DMS153 (cell line): ENCODE results near the gene RHOV.

Source experiments
- DNase-seq: peaks from one replicate; lab custom pipeline; 2025; lab: John Stamatoyannopoulos, UW

RHOV gene

DNA sequence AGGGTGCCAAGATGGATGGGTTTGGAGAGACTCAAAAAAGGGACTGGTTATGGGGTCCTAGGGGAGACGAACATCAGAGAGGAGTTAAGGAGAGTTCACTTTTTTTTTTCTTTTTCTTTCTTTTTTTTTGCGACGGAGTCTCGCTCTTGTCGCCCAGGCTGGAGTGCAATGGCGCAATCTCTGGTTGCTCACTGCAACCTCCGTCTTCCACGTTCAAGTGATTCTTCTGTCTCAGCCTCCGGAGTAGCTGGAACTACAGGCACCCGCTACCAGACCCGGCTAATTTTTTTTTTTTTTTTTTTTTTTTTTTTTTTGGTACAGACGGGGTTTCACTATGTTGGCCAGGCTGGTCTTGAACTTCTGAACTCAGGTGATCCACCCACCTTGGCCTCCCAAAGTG is 29.0 kb downstream of the RHOV start:
- no peak for DNase-seq

DNA sequence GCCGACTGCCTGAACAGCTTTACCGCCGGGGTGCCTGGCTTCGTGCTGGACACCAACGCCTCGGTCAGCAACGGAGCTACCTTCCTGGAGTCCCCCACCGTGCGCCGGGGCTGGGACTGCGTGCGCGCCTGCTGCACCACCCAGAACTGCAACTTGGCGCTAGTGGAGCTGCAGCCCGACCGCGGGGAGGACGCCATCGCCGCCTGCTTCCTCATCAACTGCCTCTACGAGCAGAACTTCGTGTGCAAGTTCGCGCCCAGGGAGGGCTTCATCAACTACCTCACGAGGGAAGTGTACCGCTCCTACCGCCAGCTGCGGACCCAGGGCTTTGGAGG is 29.4 kb downstream of the RHOV start:
- DNase-seq, result no peak

DNA sequence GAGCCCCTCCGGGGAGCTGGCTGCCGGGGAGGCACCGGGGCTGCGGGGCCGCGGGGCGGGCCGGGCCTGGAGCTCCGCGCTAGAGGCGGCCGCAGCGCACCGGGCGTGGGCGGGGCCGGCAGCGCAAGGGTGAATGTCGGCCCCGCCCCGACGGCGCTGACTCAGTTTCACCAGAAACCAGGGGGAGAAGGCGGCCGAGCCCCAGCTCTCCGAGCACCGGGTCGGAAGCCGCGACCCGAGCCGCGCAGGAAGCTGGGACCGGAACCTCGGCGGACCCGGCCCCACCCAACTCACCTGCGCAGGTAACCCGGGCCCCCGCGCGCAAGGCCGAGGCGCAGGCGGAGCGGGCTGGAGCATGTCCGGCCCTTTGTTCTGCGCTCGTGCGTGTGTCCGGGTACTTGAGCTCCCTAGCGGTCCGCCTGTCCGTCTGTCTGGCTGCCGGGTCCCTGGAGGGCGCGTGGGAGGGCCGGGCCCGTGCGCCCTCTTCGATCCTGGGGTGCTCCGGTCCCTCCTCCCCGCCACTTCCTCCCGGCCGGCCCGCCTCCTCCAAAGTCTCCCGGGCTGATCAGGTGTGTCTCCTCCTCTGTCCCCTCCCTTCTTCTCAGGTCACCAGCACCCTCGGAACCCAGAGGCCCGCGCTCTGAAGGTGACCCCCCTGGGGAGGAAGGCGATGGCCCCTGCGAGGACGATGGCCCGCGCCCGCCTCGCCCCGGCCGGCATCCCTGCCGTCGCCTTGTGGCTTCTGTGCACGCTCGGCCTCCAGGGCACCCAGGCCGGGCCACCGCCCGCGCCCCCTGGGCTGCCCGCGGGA is 29.9 kb downstream of the RHOV start, which contains the start of gene SPINT1:
Gene SPINT1, plus strand, starts transcription at position 164 of the 811 bp plus-strand sequence. Its CDS starts 507 bp downstream, at position 671.
- no peak for DNase-seq

DNA sequence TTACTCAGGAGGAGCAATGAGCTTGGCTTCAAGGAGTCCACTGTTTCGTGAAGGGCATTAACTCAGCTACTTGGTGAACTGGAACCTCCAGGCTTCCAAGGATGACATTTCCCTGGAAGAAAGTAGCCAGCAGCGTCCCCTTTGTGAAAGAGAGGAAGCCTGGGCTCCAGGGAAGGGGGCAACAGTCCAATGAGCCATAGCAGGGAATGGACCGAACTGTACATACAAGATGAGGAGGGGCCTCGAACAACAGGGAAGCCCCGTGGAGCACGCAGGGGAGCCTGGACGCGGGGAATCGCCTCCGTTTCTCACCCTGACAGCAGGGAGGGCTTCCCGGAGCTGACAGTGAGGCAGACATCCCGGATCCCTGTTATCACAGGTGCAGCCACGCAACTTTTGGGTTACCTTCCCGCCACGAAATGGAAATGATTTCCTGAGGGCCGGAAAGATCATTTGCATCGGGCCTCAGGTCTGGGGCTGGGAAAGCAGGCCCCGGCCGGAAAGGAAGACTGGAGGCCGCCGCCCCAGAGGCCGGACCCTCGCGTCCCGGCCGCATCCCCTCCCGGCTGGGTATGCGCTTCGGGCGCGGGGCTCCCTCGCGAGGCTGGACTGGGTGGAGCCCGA is 30.7 kb downstream of the RHOV start:
- DNase-seq, result no peak

DNA sequence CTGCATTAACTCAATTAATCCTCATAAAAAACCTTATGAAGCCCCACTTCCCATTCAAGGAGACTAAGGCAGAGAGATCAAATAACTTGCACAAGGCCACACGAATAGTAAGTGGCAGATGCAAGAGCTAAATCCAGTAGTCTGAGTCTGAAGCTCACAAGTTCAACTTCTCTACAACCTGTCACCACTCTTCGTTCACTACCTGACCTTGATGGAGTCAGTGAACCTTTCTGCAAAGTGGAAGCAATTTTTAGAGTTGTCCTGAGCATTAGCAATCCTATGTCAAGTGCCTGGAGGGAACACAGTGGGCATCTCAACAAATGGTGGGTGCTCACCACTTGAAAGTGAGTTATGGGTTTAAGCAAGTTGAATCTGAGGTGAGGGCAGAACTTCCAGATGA is 32.3 kb downstream of the RHOV start:
- DNase-seq, result no peak

DNA sequence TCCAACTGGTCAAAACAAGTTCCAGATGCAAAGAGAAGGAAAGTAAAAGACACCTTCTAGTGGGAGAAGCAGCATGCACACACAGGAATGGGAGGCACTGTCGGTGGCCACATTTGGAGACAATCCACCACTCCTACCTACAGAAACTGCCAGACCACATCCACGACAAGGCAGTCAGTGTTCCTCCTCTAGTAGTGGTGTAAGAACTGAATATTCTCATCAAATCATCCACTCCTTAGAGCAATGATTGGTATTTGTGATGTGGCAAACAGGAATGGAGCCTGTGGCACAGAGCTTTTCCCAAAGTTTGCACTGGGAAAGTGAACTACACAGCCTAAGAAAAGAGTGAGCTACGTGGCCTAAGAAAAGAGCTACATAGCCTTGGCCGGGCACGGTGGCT is 35.3 kb downstream of the RHOV start:
- DNase-seq, result no peak

DNA sequence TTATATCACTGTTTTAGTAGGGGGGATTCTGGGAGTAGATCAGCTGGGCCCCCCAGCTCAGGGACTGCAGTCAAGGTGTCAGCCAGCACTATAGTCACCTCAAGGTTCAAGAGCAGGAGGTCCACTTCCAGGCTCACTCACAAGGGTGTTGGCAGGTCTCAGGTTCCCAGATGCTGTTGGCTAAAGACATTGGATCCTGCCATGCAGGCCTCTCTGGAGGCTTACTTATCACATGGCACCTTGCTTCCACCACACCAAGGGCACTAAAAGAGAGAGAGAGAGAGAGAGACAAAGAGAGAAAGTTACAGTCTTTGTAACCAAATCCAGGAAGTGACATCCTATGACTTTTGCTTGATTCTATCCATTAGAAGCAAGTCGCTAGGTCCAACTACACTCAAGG is 38.0 kb downstream of the RHOV start:
- no peak for DNase-seq

DNA sequence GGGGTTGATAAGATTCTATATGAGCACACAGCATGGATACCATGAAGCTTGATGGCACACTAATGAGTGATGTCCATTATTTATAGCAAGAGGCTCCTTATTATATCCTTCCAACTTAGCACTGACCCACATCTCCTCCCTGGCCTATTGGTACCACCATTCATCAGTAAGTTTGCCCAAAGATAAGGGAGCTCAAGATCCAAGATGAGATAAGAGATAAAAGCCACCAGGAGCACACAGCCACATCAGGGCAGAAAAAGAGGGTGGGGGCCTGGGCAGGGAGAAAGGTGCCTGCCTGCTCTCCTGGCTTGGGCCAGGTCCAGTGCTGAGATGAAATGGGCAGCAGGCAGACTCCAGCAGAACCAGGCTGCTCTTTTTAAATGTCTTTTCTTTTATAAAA is 41.1 kb downstream of the RHOV start:
- no peak for DNase-seq

DNA sequence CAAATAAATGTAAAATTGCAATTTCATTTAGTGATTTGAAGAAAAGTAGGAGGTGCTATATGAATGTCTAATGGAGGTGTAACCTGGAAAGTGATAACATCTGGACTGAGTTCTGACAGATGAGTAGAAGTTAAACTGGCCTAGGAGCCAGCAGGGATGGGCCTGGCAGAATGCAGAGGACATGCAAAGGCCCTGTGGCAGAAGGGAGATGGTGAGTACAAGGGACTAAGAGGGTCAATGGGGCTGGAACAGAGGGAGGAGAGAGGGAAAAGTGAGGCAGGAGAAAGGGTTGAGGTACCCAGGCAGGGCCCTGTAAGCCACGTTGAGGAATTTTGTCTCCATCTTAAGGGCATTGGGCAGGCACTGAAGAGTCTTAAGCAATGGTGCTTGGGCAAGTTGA is 42.2 kb downstream of the RHOV start:
- no peak for DNase-seq

DNA sequence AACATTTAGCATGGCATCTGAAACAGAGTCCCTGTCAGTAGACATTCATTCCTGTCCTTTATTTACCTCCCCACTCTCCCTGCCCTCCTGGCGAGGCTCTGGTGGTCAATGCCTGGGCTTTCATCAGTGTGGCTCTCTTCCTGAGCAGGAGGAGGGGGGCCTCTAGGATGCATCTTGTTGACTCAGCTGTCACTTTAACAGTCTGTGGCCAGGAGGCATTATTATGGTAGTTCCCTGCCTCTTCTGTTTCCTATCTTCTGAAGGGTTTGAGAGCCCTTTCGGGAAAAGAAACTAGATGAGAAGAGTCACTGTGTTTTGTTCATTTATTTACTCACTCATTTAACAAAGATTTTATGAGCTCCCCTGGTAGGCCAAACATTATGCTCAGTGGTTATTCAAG is 43.1 kb downstream of the RHOV start:
- peak; percentile 94 for DNase-seq

DNA sequence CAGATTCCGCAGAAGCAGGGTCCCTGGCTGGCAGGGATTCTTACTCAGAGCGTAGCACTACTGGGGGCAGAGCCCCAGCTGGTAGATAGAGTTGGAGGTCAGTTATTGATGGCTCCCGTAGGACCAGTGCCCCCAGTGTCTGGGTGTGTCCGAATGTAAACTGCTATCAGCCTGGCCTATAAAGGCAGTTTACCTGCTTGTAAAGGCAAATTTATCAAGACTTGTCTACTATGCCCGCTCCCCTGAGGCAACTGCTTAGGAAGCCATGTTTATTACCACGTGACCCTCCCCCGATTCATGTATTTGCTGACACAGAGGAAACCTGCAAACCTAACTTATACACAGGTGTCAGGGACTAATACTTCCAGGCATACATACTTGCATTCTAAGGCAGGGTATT is 44.9 kb downstream of the RHOV start:
- no peak for DNase-seq

DNA sequence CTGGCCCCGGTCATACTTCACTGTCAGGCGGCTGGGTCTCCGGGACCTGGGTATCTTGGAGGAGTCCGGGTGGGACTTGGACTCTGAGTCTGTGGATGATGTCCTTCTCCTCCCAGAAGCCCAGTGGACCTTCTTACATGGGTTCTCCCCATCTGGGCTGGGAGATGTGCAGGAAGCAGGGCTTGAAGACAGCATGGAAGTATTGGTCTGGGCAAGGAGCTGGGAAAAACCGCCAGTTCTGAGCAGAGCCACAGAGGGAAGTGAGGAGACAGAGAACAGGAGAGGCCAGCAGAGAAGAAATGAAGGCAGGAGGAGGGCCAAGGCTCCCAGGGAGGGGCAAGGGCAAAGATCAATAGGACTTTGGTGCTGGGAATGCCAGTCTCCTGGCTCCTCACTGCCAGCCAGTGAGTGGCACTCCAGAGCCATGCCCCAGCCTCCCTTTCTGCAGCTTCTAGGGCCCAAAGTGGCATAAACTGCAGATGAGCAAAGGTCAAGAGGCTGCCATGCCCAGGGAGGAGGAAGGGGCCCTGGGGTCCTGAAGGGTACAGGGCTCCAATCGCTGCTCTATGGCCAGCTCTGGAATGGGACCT is 45.5 kb downstream of the RHOV start, which contains the start of gene PPP1R14D:
Gene PPP1R14D, minus strand, starts transcription at position 262 of the 590 bp plus-strand sequence. Its CDS starts 67 bp downstream, at position 195.
- DNase-seq, result no peak

DNA sequence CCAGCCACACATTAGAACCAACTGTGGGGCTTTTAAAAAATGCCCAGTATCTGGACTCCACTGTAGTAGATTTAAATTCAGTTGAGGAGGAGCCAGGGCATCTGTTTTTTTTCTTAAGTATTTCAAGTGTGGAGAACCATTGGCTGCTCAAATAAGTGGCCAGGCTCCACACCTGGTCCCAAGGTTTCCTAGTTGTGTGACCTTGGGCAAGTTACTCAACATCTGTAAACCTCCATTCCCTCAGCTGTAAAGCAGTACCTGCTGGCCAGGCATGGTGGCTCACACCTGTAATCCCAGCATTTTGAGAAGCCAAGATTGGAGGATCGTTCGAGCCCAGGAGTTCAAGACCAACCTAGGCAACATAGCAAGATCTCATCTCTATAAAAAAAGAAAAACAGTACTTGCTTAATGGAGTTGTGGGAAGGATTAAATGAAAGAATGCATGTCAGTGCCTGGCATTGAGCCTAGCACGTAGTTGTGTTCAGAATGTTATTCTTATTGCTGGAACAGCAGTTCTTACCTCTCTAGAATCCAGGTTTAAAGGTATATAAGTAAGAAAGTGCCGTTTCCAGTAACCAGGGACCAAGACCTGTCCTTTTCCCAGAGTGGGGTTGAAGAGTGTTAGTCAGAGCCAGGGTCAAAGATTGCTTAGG is 47.5 kb downstream of the RHOV start:
- DNase-seq, result no peak

DNA sequence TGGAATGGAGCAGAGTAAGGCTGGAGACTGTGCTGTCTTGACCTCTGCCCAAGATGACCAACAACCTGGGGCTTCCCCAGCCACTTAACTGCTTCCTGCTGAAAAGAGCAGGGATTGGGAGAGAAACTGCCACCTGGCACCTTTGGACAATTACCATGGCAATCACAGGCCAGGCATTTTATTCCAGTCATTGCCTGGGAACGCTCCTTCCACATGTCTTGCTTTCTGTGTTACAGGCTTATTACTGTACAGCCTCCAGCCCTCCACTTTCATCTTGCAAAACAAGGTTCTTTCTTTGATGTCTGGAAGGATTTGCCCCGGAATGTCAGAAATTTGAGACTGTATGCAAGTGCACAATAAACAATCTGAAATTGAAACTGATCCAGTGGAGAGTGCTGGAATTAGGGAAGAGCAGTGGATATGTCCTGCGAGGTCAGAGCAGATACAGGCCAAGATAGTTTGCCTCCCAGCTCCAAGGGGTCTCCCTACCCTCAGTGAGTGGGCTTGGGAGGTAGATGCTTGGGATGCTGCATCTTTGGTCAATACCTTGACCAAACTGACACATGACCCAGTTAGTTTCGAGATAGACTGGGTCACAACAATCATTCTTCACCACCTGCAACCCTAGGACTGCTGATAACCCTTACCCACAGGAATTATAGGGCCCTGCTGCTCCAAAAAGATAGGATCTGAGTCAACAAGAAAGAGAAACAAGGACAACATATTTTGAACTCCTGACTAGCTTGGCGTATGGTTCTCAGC is 48.2 kb downstream of the RHOV start:
- no peak for DNase-seq

DNA sequence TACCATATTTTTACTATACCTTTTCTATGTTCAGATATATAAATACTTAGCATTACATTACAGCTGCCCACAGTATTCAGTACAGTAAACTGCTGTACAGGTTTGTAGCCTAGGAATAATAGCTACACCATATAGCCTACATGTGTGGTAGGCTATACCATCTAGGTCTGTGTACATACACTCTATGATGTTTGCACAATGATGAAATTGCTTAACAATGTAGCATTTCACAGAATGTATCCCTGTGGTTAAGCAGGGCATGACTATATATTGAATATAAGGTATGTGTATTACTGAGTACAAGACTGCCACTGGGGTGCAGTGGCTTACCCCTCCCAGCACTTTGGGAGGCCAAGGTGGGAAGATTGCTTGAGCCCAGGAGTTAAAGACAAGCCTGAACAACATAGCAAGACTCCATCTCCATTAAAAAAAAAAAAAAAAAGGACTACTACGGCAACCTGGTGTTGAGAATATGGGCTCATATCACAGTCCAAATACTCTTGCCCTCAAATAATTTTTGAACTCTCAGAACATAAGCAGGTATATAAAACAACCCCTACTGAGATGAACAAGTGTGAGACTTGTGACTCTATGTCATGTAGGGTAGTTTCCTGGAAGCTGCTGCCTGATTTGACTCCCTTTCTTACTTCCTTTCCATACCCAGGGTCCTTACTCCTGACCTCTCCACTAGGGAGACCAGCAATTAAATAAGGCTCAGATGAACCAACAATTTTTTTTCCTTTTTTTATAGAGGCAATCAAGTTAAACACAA is 50.3 kb downstream of the RHOV start:
- DNase-seq, result peak; percentile 42
